ENCODE measurements around the gene SNX25.
"Not testable (repeated sequence)": the region's sequence is repeated elsewhere in the genome, so short reads cannot be mapped to it uniquely, and the experiment has no call there.

The SNX25 gene

DNA sequence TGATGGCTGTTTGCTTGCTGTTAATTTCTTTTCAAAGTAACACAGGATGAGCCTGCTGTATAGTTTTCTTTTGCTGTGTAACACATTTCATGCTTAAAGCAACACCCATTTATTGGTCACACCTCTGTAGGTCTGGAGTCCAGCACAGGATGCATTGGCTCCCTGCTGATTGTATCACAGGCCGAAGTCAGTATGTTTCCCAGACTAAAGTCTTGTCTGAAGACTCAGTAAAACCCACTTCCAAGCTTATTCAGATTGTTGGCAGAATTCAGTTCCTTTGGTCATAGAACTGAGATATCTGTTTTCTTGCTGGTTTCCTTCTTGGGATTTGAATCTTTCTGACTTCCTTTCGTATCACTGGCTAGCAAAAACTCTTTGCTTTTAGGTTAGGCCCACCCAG is 132.0 kb downstream of the SNX25 start:
- no peak for DNase-seq (ENCODE audit: low spot score)

DNA sequence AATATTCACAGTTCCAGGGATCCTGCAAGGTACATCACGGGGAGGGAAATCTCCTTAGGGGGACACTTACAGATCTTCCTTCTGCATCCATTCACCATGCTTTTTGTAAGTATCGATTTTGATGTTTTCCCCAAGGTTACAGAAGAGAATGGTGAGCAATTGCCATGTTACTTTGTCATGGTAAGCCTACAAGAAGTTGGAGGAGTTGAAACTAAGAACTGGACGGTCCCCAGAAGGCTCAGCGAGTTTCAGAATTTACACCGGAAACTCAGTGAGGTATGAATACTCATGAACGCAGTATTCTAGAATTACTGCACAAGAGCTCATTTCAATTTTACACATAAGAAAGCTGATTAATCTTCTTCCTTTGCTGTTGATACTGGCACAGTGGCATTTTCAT is 132.4 kb downstream of the SNX25 start:
- DNase-seq (ENCODE audit: low spot score): no peak

DNA sequence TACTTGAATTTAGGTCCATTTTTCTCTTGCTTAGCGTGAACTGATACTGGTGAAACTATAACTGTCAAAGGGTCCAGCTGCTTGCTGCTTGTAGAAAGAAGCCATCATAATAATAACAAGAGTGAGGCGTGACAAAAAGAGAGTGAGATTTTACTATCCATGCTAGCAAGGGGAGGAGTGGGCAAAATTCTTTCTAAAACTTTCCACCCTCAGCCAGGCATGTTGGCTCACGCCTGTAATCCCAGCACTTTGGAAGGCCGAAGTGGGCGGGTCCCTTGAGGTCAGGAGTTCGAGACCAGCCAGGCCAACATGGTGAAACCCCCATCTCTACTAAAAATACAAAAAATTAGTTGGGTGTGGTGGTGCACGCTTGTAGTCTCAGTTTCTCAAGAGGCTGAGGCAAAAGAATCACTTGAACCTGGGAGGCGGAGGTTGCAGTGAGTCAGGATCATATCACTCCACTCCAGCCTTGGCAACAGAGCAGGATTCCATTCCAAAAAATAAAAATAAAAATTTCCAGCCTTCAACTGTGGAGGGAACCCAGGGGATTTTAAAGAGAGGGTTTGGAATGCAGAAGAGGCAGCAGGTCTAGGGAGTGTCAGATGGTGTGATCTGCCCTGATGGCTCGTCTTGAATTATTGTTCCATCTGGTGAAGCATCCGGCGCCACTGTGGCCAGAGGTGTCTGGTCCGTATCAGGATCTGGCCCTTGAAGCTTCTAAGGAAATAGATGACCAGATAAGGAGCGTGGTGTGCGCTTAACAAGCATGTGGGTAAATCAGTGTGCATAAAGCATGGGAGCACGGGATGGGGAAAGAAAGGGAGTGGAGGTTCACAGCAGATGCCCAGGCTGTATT is 134.6 kb downstream of the SNX25 start:
- DNase-seq (ENCODE audit: low spot score): peak; percentile 95

DNA sequence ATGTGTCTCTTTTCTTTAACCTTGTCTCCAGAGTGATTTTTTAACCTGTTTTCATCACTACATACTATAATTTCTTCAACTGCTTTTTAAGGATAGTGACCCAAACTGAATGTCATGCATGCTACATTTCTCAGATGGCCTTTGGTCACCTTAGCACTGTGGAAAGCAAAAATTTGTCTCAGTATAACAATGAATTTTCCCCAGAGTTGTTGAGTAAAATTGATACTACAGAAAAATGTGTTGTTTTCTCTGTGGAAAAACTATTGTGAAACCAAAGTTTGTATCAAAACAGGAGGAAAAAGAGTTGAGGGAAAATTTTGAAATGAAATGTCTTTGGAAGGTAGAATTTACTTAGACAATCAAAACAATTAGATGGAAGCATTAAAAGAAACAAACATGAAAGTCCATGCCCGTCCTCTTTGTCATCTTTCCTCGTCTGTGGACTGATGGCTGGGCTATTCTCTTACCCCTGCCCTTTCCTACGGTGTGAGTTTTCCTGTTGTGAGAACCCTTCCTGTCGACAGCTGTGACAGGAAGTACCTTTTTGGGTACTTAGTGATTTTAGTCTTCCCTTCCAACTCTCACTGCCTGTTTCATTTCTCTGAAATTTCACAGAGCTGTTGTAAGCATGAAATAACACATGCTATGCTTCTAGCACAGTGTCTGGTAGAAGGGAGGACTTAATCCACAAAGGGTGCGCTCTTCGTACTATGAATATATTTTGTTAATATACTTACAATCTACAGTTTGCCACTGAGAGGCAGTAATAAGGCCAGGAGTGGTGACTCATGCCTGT is 135.5 kb downstream of the SNX25 start:
- no peak for DNase-seq (ENCODE audit: low spot score)

DNA sequence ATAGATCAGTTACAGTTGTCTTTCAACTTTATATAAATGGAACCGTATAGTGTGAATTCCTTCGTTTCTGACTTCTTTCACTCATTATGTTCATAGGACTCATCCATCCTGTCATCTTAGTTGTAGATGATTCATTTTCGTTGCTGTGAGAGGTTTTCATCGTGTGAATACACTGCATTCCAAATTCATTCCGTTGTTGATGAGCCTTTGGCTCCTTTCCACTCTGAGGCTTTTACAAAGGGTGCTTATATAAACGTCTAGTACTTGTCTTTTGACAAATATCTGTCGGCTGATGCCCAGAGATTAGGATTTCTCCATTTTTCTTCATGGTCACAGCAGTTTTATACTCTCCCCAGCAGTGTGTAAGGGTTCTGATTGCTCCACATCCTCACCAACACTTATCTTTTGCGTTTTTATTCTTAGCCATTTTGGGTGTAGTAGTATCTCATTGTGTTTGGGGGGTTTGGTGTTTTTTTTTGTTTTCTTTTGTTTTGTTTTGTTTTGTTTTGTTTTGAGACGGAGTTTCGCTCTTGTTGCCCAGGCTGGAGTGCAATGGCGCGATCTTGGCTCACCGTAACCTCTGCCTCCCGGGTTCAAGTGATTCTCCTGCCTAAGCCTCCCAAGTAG is 137.7 kb downstream of the SNX25 start:
- no peak for DNase-seq (ENCODE audit: low spot score)

DNA sequence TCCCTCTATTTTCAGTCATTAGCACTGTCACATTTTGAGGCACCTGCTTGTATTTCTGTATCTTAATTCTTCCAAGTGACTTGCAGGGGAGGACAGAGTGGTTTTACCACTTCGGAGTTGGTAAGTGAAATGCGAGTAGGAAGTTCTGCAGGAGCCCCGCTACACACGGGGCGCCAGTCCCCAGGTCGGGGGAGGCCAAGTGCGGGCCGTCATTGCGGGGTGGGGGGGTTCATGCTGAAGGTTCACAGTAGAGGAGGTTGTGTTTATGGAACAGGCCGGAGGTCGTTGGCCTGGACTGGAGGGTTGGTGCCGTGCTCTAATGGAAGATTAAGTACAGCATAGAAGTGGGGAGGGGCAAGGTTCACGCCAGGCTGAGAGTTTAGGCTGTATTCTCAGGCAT is 142.3 kb downstream of the SNX25 start:
- no peak for DNase-seq (ENCODE audit: low spot score)

DNA sequence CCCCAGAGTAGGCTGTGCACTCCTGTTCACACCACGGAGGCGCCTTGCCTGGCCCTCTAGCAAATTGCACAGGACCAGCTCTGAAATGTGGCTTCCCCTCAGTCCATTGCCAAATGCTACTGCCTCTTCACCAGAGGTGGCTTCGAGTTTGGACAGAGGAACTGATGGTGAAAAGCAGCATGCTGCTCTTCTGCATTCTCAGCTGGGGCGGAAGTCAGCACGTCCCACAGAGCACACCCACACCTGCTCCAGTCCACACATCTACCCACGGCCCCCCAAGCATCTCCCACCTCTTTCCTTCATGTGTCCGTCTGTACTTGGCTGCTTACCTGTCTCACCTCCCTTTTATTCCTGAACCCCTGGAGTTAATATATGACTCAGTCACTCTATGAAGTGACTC is 142.8 kb downstream of the SNX25 start:
- DNase-seq (ENCODE audit: low spot score): no peak

DNA sequence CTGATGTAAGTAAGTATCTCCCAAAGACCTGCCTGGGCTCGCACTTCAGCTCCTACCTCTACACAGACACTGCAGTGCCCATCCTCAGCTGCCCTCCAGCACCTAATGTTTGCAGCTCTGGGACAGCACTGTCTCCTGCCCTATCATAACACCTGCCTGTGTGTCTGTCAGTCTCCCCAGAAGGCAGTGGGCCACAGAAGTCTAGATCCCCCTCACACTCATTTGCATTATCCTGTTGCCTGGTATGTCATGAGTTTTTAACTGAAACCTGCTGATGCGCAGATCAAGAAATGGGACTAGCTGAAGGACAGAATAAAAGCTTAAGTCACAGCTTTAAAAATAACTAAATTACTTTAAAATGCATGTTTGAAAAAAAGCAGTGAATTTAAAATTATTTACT is 143.3 kb downstream of the SNX25 start:
- no peak for DNase-seq (ENCODE audit: low spot score)

DNA sequence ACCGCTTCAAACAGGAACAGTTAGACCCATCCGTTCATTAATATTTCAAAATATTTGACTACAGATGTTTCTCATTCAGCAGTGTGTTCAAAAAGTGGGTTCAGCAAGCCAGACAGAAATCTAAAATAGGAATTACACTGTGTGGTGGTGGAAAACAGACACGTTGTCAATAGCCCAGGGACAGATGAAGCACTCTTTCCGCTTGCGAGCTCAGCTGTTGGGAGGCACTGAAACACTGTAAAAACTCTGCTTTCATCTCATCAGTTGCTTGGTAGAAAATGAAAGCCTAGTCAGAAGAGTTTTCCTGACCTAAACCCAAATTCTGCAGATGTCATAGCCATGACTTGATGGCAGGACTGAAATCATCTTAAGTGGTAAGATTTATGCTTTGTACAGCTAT is 147.8 kb downstream of the SNX25 start:
- no peak for DNase-seq (ENCODE audit: low spot score)

DNA sequence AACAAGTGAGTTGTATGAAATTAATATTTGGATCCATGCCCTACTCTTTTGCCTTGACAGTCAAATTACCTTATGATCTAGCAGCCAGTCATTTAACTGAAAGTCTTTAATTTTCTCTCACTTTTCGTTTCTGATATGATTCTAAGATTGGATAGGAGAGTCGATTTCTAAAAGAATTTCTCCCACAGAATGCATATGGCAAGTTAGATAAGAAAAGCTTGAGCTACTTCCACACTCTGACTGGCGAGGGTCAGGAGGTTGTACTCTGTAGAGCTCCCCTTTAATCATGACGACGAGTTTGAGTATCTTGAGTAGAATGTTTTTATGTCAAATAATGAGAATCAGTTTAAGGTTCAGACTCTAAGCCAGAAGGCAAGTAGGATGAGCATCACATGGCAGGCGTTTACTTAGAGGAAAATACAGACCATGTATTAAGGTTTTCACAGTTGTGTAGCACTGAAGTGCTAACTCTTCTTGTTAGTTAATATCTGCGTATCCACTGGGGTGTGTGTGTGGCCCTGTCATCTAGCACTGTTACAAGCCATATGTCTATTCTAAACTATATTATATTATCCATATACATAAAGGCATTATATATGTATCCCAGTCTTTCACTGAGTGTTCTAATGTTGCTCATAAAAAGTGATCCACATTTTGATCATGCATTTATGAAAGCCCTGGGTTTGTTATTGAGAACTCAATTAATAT is 148.5 kb downstream of the SNX25 start:
- DNase-seq (ENCODE audit: low spot score): no peak

DNA sequence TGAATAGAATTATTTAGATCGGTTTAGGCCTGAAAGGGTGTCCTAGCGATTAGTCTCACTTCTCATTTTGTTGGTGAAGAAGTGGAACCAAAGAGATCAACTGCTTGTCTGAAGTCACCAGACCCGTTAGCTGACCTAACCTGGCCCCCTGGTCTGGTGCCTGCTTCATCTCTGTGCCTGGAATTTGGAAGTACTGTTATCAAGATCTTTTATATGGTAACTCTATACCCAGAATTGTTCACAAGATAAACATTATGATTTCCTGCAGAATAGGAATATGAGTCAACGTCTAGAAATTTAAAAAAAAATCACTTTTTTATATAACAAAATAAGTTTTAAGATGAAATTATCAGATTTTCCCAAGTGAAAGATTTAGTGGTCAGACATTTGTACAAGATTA is 149.1 kb downstream of the SNX25 start:
- DNase-seq (ENCODE audit: low spot score): no peak

DNA sequence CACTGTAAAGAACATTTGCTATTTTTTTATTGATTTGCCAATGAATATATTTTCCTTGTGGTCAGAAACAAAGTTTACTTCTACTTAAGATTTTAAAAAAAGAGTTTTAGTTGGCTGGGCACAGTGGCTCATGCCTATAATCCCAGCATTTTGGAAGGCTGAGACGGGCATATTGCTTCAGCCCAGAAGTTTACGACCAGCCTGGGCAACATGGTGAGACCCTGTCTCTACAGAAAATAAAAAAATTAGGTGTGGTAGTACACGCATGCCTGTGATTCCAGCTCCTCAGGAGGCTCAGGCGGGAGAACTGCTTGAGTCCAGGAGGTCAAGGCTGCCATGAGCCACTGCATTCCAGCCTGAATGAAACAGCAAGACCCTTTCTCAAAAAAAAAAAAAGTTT is 149.6 kb downstream of the SNX25 start:
- no peak for DNase-seq (ENCODE audit: low spot score)

DNA sequence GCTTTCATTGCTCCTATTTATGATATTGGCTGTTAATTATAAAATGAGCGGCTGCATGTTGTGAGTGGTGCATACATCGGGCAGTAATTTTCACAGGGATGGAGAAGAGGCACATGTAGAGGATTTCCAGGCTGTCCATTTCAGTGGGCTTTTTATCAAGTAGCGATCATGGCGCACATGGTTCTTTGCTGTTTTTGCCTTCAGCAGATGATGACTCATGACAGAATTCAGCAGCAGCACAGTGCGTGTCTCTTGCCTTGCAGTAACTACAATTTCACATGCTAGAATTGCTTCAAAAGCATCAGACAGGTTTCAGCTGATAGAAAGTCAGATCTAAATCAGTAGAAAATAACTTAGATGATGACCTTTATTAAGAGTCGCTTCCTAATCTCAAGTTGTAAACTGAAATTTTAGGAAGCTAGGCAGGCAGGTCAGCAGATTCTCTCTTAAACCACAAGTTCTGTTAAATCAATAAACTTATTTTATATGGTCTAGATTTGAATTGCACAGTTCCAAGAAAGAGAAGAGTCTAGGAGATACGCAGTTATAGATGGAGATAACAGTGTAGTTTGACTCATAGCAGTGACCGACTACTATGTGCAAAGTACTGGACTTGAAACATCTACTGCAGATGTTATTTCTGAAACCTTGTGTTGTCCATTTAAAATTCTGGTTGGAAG is 150.5 kb downstream of the SNX25 start:
- DNase-seq (ENCODE audit: low spot score): no peak

DNA sequence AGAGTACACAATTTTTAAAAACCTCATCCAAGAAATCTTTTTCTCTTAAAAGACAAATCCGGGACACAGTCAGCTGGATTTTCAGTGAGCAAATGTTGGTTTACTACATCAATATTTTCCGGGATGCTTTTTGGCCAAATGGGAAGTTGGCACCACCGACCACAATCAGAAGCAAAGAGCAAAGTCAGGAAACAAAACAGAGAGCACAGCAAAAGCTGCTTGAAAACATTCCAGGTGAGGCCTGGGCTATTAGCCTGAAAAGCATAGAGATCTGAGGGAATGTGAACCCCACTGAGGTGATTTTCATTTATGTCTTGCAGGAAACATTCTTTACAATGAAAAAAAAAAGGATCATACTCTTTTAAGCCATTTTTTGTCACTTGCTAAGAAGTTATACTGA is 152.5 kb downstream of the SNX25 start:
- no peak for DNase-seq (ENCODE audit: low spot score)

DNA sequence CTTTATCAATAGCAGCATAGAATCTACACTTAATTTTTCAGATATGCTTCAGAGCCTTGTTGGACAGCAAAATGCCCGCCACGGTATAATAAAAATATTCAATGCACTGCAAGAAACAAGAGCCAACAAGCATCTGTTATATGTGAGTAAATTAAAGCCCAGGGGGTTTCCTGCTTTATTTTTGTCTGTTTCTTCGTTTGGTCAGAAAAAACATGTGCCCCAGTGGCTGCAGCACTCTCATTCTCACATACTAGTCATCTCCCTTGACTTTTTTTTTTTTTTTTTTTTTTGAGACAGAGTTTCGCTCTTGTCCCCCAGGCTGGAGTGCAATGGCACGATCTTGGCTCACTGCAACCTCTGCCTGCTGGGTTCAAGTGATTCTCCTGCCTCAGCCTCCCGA is 153.2 kb downstream of the SNX25 start:
- not testable (repeated sequence) for DNase-seq (ENCODE audit: low spot score)

DNA sequence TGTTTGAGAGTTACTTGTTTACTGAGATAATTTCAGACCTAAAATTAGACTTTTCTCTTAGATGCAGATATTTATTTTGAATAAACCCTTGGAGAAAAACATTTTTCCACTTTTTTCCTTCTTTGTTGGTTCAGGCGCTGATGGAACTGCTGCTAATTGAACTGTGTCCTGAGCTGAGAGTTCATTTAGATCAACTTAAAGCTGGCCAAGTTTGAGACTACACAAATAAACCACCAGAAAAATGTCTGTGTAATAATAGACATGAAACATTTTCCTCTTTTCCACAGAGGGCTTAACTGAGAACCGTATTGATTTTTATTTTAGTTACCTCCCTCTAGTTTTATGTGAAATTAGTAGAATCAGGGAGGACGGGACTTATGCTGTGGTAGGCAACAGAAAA is 153.9 kb downstream of the SNX25 start:
- no peak for DNase-seq (ENCODE audit: low spot score)

DNA sequence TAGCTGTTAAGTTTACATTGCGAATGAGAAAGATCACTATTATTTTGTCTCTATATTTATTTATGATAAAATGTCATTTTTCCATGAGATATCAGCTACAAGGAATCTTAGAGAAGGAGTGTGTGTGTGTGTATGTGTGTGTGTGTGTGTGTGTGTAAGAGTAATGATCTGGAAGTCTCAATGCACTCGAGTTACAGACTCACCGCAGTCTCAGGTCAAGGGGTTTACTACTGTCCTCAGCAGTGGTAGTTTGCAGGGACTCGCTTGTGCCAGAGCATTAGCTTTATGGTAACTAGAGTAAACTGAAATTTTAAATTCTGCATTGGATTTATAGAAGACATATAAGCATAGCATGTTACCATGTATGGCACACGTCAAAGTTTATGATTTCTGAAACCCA is 155.5 kb downstream of the SNX25 start:
- DNase-seq (ENCODE audit: low spot score): no peak

DNA sequence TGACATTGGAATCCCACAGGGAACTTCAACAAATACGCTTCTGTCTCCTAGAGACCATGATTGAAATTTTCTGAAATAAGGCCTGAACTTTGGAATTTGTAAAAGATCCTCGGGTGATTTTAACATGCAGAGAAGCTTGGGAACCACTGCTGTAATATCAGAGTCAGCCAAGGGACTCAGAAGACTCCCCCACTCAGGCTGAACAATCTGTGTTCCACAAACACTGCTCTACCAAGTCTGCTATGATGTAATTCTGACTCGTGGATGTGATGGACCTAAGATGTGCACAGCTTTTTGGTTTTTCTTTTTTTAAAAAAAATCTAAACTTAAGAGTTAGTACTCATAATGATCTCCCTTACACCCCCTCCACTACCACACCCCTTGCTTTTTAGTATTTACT is 160.3 kb downstream of the SNX25 start:
- no peak for DNase-seq (ENCODE audit: low spot score)

DNA sequence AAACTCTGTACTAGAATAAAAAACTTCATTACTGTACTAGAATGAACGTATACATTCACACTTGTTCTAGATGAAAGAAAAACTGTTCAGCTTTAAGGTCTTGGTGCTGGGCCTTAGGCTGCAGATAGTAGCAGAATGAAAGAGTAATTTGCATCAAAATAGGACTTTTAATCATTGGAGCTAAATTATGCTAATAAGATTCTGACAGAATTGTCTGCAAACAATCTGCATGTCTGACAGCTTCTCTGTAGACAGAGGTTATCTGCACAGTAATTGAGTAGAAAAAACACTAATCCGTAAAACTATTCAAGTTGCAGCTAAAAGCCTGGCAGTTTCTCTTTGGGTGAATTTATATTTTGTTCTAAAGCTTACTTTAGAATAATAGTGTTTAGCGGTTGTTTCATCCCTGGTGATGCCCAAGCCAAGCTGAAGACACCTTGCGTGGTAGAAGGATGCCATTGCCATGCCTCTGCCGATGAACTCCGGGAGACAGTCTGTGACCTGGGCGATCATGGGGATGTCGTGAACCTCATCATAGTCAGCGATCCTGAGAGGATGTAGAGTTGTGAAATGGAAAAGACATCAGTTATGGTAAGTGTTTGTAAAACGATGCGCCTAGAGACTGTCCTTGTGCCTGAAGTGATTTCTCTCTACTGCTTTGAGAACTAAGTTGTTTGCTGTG is 161.0 kb downstream of the SNX25 start:
- DNase-seq (ENCODE audit: low spot score): no peak

DNA sequence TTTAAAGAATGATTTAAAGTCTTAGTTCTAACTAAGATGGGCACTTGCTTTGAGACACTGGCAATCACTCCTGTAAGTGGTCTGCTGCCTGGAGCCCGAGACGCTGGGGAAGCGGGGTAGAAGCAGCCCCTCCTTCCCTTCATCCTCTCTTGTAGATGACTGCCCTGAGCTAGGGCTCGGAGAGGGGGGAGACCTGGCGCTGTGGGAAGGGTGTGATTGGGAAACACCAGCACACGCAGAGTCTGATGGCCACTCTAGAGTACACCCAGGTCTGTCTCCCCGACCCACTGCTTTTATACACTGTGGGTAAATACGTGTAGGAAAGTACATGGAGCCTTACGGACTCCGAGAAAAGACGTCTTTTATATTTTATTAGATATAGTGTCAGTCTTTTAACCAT is 162.3 kb downstream of the SNX25 start:
- DNase-seq (ENCODE audit: low spot score): no peak

DNA sequence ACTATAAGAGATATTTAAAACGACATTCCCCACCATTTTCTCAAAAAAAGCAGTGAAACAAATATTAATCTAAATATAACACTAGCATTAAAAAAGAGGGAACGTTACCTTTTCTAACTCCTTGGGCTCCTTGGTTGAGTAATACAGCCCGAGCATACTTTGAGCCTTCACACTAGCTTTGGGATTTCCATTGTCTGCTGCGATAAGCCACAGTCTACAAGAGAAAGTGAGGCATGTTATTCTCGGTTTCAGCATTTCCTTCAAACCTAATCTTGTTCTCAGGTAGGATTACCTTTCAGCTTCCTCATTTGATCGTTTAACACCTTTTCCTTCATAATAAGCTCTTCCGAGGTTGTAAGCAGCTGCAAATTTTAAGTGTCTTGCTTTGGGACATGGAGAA is 164.6 kb downstream of the SNX25 start:
- no peak for DNase-seq (ENCODE audit: low spot score)
